Dermis blood vessel endothelial cell (primary cell): Measurements from ENCODE around the gene TMEM272. TPM values are rescaled to one million over a fixed set of nuclear protein-coding genes. Genes with fewer than 3 reads are reported as not detected.

Source experiments
- DNase-seq: peaks from one replicate; pipeline ENCODE4 v3.0.0; 2010
- total RNA-seq: library from RNA; depleted of rRNA; stranded (reverse); fragments of >200 nt; gene quantifications from 2 replicates; pipeline ENCODE4 v1.2.3, GENCODE V29; 2014

Gene TMEM272
- total RNA-seq, 1 donor from 2014 or later, result not detected

- DNase-seq, result peak; percentile 38
Observed at GRCh38 chr13:51804295-51805172, 40.4 kb downstream of the TMEM272 start.

GRCh38 chr13:51803422-51804294 is 41.3 kb downstream of the TMEM272 start, which contains the start of gene DHRS12:
Gene DHRS12 (minus strand): TSS chr13:51804163. CDS start chr13:51799659, 4,504 bp downstream.
- peak; percentile 85 for DNase-seq

GRCh38 chr13:51802631-51803418 is 42.2 kb downstream of the TMEM272 start:
- DNase-seq, result peak; percentile 18

- peak; percentile 71 for DNase-seq
Observed at GRCh38 chr13:51801631-51802099, 43.3 kb downstream of the TMEM272 start.

- no peak for DNase-seq
Observed at GRCh38 chr13:51800486-51800885, 44.5 kb downstream of the TMEM272 start.

GRCh38 chr13:51799261-51799660 is 45.7 kb downstream of the TMEM272 start:
- DNase-seq, result no peak

GRCh38 chr13:51797664-51798488 is 47.1 kb downstream of the TMEM272 start:
- DNase-seq, result peak; percentile 70

- DNase-seq, result no peak
Observed at GRCh38 chr13:51796546-51796945, 48.4 kb downstream of the TMEM272 start.

GRCh38 chr13:51795419-51795818 is 49.6 kb downstream of the TMEM272 start:
- no peak for DNase-seq

- no peak for DNase-seq
Observed at GRCh38 chr13:51794964-51795363, 50.0 kb downstream of the TMEM272 start.

- DNase-seq, result peak; percentile 75
Observed at GRCh38 chr13:51793570-51794271, 51.3 kb downstream of the TMEM272 start.

GRCh38 chr13:51786425-51787265 is 58.3 kb downstream of the TMEM272 start:
- DNase-seq, result no peak

GRCh38 chr13:51785712-51786424 is 59.1 kb downstream of the TMEM272 start:
- no peak for DNase-seq

GRCh38 chr13:51784097-51784496 is 60.9 kb downstream of the TMEM272 start:
- DNase-seq, result no peak

- DNase-seq, result no peak
Observed at GRCh38 chr13:51783428-51784094, 61.4 kb downstream of the TMEM272 start.

GRCh38 chr13:51782026-51782710 is 62.8 kb downstream of the TMEM272 start:
- DNase-seq, result no peak

GRCh38 chr13:51781246-51782022 is 63.5 kb downstream of the TMEM272 start:
- peak; percentile 65 for DNase-seq
